ENCODE measurements around the gene OTUB2.

Gene OTUB2

GRCh38 chr14:94040247-94040646, 14.1 kb downstream of the OTUB2 start:
- Histone ChIP-seq H3K9ac (no peak overlapping the region), H2AFZ (no peak overlapping the region), H3K4me2 (ENCODE audit: low read length) (no peak overlapping the region), H3K9me3 (ENCODE audit: control insufficient read depth, low read length) (no peaks in the 10 kb centered on the region), H3K4me3 (ENCODE audit: low read depth, low read length) (no peak overlapping the region), H3K79me2 (no peaks in the 10 kb centered on the region), H3K27me3 (ENCODE audit: control insufficient read depth, insufficient read depth, low read length) (no peaks in the 10 kb centered on the region), H3K36me3 (ENCODE audit: control insufficient read depth, insufficient read depth, low read length) (no peaks in the 10 kb centered on the region), H3K4me1 (no peaks in the 10 kb centered on the region), H3K27ac (no peak overlapping the region)
- no peak for TF ChIP-seq CTCF (IDR thresholded peaks at IDR 0.05)

DNA sequence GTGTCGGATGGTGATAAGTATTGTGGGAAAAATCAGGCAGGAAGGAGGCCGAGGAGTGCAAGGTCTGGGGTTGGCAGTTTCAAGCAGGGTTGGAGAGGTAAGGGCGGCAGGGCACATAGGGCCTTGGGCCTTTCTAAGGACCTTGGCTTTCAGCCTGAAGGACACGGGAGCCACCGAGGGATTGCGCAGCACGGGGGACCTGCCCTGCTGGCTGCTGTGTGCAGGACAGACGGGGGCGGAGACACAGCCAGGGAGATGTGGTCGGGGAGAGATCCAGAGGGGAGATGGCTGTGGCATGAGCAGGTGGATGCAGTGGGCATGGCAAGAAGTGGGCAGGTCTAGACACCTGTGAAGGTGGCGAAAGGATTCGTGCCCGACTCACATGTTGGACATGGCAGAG, 14.7 kb downstream of the OTUB2 start:
- Histone ChIP-seq H2AFZ (no peak overlapping the region), H3K27ac (no peak overlapping the region), H3K9me3 (ENCODE audit: control insufficient read depth, low read length) (no peaks in the 10 kb centered on the region), H3K4me2 (ENCODE audit: low read length) (no peak overlapping the region), H3K9ac (no peak overlapping the region), H3K79me2 (no peaks in the 10 kb centered on the region), H3K4me1 (no peaks in the 10 kb centered on the region), H3K27me3 (ENCODE audit: control insufficient read depth, insufficient read depth, low read length) (no peaks in the 10 kb centered on the region), H3K4me3 (ENCODE audit: low read depth, low read length) (no peak overlapping the region), H3K36me3 (ENCODE audit: control insufficient read depth, insufficient read depth, low read length) (no peaks in the 10 kb centered on the region)
- TF ChIP-seq CTCF (IDR thresholded peaks at IDR 0.05): no peak

GRCh38 chr14:94041551-94042346, 15.6 kb downstream of the OTUB2 start:
- no peak overlapping the region for H3K4me3 ChIP-seq (ENCODE audit: low read depth, low read length)
- H3K9ac ChIP-seq: no peak overlapping the region
- no peak for TF ChIP-seq CTCF (IDR thresholded peaks at IDR 0.05)
- H3K27me3 ChIP-seq (ENCODE audit: control insufficient read depth, insufficient read depth, low read length): no peaks in the 10 kb centered on the region
- no peaks in the 10 kb centered on the region for H3K9me3 ChIP-seq (ENCODE audit: control insufficient read depth, low read length)
- no peaks in the 10 kb centered on the region for H3K36me3 ChIP-seq (ENCODE audit: control insufficient read depth, insufficient read depth, low read length)
- no peaks in the 10 kb centered on the region for H3K4me1 ChIP-seq
- no peak overlapping the region for H3K4me2 ChIP-seq (ENCODE audit: low read length)
- no peaks in the 10 kb centered on the region for H3K79me2 ChIP-seq
- H3K27ac ChIP-seq: no peak overlapping the region
- no peak overlapping the region for H2AFZ ChIP-seq

- Histone ChIP-seq H3K4me2 (ENCODE audit: low read length) (no peak overlapping the region), H3K4me3 (ENCODE audit: low read depth, low read length) (no peak overlapping the region), H3K79me2 (no peaks in the 10 kb centered on the region), H3K9ac (no peak overlapping the region), H3K27ac (no peak overlapping the region), H3K36me3 (ENCODE audit: control insufficient read depth, insufficient read depth, low read length) (no peaks in the 10 kb centered on the region), H2AFZ (no peak overlapping the region), H3K4me1 (no peaks in the 10 kb centered on the region), H3K27me3 (ENCODE audit: control insufficient read depth, insufficient read depth, low read length) (no peaks in the 10 kb centered on the region), H3K9me3 (ENCODE audit: control insufficient read depth, low read length) (no peaks in the 10 kb centered on the region)
- no peak for TF ChIP-seq CTCF (IDR thresholded peaks at IDR 0.05)
Observed at GRCh38 chr14:94042433-94043091, 16.4 kb downstream of the OTUB2 start.

Data from parathyroid adenoma (tissue), 2 donors.